SKM-1 (cell line): ENCODE measurements around the gene PKNOX2.

Experiments
- DNase-seq: peaks from one replicate; lab custom pipeline; 2025; ENCODE audit not compliant: unreplicated experiment; lab: John Stamatoyannopoulos, UW

PKNOX2 gene

GRCh38 chr11:125304136-125304535 lies 139.6 kb downstream of the PKNOX2 start:
- DNase-seq: no peak

- DNase-seq: no peak
Observed at GRCh38 chr11:125304876-125305275, 140.3 kb downstream of the PKNOX2 start.

GRCh38 chr11:125305345-125305744 lies 140.8 kb downstream of the PKNOX2 start:
- DNase-seq: no peak

- DNase-seq: no peak
Observed at GRCh38 chr11:125306476-125306875, 141.9 kb downstream of the PKNOX2 start.

GRCh38 chr11:125308246-125308645 lies 143.7 kb downstream of the PKNOX2 start:
- DNase-seq: no peak

GRCh38 chr11:125312391-125312790 lies 147.8 kb downstream of the PKNOX2 start:
- no peak for DNase-seq

GRCh38 chr11:125312812-125313211 lies 148.3 kb downstream of the PKNOX2 start:
- DNase-seq: no peak

- no peak for DNase-seq
Observed at GRCh38 chr11:125313271-125314219, 149.0 kb downstream of the PKNOX2 start.

- DNase-seq: no peak
Observed at GRCh38 chr11:125314276-125315078, 149.9 kb downstream of the PKNOX2 start.

GRCh38 chr11:125315079-125315740 lies 150.7 kb downstream of the PKNOX2 start:
- DNase-seq: no peak

- no peak for DNase-seq
Observed at GRCh38 chr11:125317416-125317815, 152.9 kb downstream of the PKNOX2 start.

GRCh38 chr11:125319649-125320048 lies 155.1 kb downstream of the PKNOX2 start:
- DNase-seq: no peak

GRCh38 chr11:125320347-125321076 lies 156.0 kb downstream of the PKNOX2 start:
- no peak for DNase-seq

GRCh38 chr11:125322289-125322688 lies 157.7 kb downstream of the PKNOX2 start:
- no peak for DNase-seq

- no peak for DNase-seq
Observed at GRCh38 chr11:125325196-125325595, 160.6 kb downstream of the PKNOX2 start.

- no peak for DNase-seq
Observed at GRCh38 chr11:125326126-125326525, 161.6 kb downstream of the PKNOX2 start.

GRCh38 chr11:125327518-125328224 lies 163.1 kb downstream of the PKNOX2 start:
- no peak for DNase-seq

GRCh38 chr11:125328225-125328580 lies 163.7 kb downstream of the PKNOX2 start:
- no peak for DNase-seq

- DNase-seq: no peak
Observed at GRCh38 chr11:125329786-125330185, 165.2 kb downstream of the PKNOX2 start.
